SHP77 (cell line): ENCODE measurements around the gene TSPYL6.
"Not testable (repeated sequence)": the region's sequence is repeated elsewhere in the genome, so short reads cannot be mapped to it uniquely, and the experiment has no call there.

Experiments
- DNase-seq, 2 experiments: peaks; one replicate each; lab custom pipeline; 2025; lab: John Stamatoyannopoulos, UW

TSPYL6 gene

GRCh38 chr2:54256091-54256694 is at the start of gene TSPYL6:
TSPYL6 (minus strand) TSS chr2:54256229; CDS start chr2:54256151, 78 bp downstream.
- DNase-seq = no peak

- DNase-seq = no peak
Observed at GRCh38 chr2:54303631-54304030, 47.6 kb upstream of the TSPYL6 start.

DNA sequence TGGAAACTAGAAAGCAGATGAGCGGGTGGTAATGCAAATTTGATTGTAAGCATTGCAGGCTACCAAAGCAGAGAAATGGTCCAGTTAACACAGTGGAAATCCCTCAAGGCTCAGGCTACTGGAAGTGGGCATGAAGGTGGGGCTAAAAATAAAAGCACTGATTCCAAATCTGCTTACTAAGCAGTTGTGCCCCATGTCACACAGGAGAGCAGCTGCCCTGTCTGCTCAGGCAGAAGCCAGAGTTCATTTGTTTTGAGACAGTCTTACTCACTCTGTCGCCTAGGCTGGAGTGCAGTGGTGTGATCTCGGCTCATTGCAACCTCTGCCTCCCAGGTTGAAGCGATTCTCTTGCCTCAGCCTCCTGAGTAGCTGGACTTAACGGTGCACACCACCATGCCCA is 42.5 kb upstream of the TSPYL6 start:
- peak in 1 of 2 experiments; percentile 21 for DNase-seq

DNA sequence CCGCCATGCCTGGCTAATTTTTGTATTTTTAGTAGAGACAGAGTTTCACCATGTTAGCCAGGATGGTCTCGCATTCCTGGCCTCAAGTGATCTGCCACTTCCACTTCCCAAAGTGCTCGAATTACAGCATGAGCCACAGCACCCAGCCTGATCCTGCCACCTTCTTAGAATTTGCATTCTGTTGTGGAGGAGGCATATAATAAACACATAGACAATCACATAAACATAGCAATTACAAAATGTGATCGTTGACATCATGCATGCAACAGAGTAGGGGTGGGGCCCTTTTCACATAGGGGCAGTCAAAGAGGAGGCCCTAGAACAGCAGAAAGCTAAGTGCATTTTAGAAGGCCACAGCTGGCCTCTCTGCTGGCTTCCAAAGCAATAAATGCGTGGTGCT is 39.9 kb upstream of the TSPYL6 start:
- DNase-seq = no peak

DNA sequence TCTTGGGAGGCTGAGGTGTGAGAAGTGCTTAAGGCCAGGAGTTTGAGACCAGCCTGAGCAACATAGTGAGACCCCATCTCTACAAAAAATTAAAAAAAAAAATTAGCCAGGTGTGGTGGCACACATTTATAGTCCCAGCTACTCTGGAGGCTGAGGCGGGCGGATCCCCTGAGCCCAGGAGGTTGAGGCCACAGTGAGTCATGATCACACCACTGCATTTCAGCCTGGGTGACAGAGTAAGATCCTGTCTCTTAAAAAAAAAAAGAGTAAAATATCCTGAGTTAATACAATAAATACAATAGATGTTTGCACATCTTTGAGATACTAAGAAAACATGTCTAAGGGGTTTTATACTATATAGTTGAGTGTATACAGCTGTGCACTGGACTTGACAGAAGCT is 38.6 kb upstream of the TSPYL6 start:
- not testable (repeated sequence) for DNase-seq

DNA sequence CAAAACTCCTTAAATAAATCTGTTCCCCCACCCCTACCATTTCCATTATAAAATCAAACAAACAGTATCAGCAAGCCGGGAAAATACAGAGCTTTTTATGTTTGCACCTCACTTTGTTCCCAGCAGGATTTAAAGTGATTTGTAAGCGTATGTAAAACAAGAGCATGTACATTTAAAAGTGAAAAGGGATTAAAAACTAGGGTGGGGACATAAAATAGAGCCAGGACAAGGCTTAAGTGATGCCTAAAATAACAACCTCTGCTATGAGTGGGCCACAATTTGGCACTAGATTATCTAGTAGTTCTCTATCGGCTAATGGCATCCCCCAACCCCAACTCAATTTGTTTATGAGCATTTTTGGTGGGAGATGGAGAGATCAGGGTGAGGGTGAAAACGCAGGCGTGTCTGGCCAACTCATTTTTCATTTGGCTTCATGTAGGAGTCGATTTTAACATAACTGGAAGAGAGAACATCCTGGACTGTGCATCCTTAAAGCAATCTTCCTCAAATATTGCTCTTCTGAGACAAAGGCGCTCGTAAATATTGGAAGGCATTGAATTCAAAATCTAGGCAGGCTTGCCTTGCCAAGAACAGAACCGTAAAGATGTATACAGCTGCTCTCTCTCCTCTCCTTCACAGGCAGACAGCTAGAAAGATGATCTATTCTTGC is 34.5 kb upstream of the TSPYL6 start:
- no peak for DNase-seq

DNA sequence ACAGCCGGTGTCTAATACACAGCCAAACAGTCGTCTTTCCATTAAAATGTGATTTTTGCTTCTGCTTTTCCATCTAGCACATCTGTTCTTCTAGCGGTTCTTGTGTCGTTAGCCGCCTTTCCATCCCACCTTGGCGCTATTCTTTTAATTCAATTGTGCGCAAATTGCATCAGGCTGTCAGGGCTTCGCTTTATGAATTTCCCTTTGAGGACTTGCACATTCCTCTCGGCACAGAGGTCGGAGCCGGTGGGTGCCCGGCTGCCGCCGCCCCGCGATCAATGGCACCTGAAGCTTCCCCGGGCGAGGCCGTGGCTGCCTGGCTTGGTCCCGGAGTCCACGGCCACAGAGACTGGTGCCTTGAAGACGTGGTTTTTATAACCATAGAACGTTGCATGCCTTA is 33.9 kb upstream of the TSPYL6 start:
- no peak for DNase-seq

DNA sequence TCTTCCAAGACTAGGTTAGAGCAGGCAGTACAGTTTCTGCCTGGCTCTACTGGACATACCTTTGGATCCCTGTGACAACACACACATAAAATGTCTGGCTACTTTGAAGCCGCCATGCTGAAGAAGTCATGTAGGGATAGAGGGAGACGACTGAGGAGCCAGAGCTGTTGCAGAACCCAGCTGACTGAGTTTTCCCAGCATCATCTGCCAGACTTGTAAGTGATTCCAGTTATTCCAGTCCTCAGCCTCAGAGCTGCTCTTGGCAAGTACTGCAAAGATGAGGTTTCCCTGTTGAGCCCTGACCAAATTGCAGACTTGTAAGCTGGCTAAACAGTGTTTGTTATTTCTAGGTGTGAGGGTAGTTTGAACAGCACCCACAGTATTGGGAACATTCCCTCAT is 31.5 kb upstream of the TSPYL6 start:
- DNase-seq = no peak

GRCh38 chr2:54285451-54285850 is 29.4 kb upstream of the TSPYL6 start:
- DNase-seq = no peak

DNA sequence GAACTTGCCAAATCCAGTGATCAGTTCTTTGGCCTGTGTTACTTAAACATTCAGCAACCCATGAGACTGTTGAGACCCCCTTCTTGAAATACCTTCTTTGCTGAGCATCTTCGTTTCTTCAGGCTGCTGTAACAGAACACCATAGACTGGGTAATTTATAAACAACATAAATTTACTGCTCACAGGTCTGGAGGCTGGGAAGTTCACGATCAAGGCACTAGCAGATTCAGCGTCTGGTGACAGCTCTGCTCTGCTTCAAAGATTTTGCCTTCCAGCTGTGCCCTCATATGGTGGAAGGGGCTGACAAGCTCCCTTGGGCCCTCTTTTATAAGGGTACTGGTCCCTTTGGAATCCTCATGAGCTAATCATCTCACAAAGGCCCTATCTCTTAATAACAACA is 28.8 kb upstream of the TSPYL6 start:
- no peak for DNase-seq

DNA sequence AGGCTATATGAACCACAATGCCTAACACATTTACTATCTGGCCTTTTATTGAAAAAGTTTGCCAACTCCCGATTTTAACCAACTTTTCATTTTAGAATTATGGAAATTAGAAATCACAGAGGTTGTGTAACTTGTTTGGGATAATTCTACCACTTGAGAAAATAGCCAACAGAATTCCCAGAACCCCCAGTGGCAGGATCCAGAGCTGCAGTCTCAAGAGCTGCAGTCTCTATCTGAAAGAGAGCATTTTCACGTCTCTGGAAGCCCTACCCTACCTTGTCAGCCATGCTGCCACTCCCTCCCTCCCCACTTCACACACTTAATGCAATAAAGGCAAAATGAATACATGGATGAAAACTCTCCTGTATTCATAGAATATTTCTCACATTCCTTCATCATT is 23.4 kb upstream of the TSPYL6 start:
- DNase-seq = no peak

DNA sequence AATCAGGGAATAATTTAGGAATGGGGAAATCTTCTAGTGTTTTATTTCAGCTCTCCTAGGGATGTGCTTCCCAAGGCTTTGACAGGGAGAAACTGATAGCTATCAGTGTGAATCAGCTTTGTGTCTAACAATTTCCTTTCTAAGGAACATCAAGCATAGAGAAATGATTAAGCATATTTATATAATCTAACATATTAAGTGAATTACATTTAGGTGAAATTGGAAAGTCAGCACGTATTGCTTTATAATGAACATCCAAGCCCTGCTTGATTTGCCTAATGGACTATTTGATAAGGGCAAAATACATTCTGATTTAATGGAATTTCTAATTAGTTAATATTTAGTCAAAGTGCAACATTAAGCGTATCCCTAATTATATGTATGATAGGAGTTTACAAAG is 19.5 kb upstream of the TSPYL6 start:
- DNase-seq = no peak

DNA sequence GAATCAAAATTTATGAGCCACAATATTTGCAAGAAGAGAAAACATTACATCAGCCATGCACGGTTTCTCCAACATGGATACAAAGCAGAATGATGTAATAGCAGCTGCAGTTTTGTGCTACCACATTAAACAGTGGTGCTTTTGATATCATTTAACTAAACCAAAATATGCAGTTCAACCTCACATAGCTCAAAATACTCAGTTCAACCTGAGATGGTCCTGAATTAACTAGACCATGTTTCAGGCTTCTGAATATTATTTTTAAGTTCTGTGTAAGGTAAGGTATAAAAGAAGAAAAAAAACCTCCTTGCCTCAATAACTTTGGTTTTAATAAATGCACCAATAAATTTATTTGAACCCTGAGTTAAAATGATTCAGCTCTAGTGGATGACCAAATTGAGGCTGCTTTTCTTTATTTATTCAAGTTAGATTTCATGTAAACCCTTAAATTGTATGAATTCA is 18.8 kb upstream of the TSPYL6 start:
- peak; percentile 36 to 75 for DNase-seq

- no peak for DNase-seq
Observed at GRCh38 chr2:54271843-54272627, 16.0 kb upstream of the TSPYL6 start.

DNA sequence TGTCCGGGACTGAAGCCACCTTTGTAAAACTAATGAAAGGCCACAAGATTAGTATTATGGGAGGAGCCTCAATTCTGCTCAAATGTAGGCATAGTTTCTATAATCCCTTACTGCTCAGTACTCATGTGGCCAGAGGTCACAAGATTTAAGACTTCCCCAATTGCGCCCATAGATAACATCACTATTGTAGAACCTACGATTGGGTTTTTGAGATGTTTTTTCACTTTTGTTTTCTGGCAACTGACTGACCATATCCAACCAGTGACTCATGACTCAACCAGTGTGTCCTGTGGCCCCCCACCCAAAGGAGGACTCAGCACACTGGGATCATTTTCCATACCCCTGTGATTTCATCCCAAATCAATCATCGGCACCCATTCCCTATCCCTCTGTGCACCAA is 15.2 kb upstream of the TSPYL6 start:
- no peak for DNase-seq

DNA sequence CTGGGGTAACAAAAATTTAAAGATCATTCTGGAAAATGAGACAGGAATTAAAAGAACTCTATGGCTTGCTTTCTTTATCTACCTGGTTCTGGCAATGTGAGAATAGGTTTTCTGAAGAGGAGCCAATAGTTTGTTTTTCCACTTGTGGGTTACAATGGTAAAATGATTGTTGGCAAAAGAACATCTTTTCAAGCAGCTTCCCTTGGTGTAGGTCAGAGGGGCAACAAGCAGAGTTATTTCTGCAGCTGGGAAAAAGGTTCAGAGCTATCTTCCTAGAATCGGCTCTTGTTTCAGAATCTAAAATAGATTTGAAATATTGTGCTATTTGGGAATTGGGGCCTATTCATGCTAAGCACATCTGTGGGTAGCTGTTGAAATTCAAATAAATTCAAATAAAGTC is 11.5 kb upstream of the TSPYL6 start:
- DNase-seq = no peak

- DNase-seq = not testable (repeated sequence)
Observed at GRCh38 chr2:54265081-54265480, 9.1 kb upstream of the TSPYL6 start.

DNA sequence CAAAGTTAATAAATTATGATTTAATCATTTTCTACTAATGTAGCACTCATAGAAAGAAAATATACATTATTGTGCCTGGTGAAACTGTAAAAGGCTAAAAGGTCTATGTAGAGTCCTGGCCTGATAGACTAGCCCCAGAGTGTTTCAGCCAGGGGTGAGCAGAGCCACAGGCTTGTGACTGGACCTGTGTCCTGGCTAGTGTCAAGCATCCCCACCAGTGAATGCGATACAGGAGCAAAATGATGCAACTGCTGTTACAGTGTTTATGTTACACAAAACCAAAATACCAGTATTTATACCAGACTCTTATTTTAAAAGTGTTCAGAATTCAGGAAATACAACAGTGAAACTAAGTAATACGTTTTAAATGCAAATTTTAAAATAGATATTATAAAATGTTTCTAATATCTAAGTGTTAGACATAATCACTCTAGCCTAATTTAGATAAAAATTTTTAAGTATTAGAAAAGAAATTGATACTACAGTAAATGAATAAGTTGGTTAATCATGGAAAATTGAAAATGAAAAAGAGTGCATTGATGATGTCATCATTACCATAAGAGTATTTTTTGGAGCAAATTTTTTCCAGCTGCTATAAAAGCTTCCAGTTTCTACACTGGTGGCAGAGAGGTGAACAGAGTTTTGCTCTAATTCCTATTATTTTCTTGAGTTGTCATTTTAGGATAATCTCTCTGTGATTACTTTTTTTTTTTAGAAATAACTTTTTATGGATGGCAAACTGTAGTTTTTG is 6.2 kb upstream of the TSPYL6 start:
- DNase-seq = no peak

DNA sequence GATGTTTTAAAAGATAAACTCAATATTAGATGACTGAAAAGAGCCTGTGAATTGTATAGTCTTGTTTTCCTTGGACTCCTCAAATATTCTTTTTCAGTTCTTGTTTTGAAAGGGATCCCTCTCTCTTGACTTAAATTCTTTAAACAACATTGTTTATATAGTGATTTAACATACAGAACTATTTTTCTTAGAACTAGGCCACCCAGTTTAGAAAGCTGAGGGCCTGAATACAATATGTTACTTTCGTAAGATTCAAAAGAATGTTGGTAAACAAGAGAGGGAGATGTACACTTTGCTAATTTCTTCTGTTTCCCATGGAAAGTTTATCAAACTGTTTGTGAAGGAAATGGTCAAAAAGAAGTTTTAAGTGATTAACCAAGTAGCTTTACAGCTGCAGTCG is 5.5 kb upstream of the TSPYL6 start:
- DNase-seq = no peak

DNA sequence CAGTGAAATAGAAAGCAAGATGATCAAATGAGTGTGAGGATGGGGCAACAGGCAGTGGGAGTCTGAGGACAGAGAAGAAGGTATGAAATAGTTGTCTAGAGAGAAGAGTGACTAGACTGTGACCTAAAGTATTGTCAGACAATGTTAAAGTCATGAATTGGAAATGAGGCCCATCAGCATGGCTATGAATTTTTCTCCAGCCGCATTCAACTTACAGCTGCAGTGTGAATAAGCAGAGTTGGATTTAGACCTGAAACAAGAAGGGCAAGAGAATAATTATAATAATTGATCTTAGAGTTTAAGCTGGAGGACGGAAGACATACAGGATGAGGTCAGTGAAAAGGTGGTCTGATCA is 4.2 kb upstream of the TSPYL6 start:
- DNase-seq = no peak

DNA sequence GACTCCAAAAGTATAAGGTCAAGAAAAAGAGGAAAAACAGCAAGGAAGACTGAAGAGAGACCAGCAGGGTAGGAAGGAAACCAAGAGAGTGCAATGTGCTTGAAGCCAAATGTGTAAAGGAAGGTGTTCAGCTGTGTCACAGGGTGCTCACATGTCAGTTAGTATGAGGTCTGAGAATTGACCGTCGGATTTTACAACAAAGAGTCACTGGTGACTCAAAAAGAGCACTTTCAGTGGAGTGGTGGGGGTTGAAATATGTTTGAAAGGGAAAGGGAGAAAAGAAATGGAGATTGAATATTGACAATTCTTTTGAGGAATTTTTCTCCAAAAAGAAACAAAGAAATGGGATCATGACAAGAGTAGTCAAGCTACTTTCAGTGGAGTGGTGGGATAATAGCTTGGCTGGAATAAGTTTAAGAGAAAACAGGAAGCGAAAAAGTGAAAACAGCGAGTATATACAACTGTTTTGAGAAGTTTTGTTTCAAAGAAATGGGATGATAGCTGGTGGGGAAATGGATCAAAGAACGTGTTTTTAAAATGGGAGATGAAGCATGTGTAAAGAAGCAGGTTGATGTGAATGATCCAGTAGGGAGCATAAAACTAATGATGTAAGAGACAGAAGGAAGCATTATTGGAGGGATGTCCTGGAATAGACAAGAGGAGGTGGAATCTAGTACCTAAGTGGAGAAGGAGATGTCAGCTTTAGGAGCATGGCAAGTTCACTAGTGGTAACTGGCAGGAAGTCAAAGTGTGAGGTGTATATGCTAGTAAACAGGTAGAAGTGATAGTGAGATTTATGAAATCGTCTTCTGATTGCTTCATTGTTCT is 3.6 kb upstream of the TSPYL6 start:
- no peak for DNase-seq

- no peak for DNase-seq
Observed at GRCh38 chr2:54258166-54258565, 2.1 kb upstream of the TSPYL6 start.
